Activated T-helper 1 cell treated with Interleukin-2 at 50 U/mL for 16 hours (primary cell): Measurements from ENCODE around the gene VANGL2.

Source experiments
- DNase-seq: peaks from one replicate; pipeline ENCODE4 v3.0.0-alpha.2; 2020; ENCODE audit warnings: low read depth

The VANGL2 gene

DNA sequence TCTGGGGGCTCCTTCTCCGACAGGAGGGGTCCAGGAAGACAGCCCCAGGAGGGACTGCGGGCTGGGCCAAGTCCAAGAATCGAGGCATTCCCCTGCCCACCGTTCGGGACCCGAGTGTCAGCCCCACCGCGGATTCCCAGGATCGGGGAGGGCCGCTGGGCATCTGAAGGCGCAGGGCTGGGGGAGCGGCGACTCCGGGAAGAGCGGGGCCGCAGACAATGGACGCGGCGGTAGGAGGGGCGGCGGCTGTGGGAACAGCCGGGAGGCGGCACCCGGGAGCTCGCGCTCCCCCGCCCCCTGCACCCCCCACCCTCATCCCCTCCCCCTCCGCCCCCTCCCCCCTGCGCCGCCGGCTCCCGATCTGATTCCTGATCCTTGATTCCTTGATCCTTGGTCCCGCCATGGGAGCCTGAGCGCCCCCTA is at the start of gene VANGL2:
VANGL2 (plus strand) TSS at position 342 of the 423 bp plus-strand sequence. CDS start 15,274 bp downstream, outside the sequence.
- DNase-seq: peak; percentile 9

GRCh38 chr1:160351629-160352028 is 48.7 kb upstream of the VANGL2 start:
- no peak for DNase-seq

DNA sequence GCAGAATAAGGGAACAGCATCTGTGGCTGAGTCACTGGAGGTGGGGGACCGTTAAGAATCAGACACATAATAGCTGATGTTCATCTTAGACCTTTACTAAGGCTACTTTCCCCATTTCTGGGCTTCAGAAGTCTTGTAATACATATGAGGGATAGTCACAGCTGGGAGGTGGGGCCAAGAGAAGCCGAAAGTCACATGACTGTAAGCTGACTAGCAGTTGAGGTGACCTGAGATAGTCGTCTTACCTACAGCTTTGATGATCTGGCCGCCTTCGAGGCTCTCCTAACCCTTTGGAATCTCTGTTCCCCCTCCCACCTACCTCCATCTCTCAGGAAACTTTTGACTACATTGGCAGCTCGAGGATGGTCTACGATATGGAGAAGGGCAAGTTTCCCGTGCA is 47.8 kb upstream of the VANGL2 start:
- no peak for DNase-seq

- DNase-seq: no peak
Observed at GRCh38 chr1:160353223-160353622, 47.1 kb upstream of the VANGL2 start.

DNA sequence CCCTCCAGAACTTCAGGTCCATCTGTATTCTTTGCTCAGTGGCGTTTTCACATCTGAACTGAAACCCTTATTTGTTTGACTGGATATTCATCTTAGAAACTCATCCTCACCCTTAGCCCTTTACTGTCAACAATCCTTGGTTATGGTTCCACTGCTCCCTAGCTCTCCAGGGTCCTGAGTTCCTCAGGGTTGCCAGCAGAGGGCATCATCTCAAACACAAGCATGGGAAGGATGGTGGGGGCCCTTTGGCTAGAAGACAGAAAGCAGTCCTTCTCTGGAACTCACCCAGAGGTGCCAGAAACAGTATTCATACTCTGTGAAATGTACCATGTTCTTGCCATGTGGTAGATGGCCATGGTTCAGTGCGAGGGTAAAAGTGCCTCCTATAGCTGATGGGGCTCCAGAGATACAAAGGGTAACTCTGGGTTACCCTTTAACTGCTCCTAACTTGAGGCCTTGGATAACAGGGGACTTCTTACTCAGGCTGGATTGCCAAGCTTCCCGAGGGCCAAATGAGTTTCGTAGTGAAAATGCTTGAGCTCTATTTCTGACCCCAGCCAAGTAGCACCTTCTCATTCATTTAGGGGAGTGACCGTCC is 45.9 kb upstream of the VANGL2 start:
- no peak for DNase-seq

DNA sequence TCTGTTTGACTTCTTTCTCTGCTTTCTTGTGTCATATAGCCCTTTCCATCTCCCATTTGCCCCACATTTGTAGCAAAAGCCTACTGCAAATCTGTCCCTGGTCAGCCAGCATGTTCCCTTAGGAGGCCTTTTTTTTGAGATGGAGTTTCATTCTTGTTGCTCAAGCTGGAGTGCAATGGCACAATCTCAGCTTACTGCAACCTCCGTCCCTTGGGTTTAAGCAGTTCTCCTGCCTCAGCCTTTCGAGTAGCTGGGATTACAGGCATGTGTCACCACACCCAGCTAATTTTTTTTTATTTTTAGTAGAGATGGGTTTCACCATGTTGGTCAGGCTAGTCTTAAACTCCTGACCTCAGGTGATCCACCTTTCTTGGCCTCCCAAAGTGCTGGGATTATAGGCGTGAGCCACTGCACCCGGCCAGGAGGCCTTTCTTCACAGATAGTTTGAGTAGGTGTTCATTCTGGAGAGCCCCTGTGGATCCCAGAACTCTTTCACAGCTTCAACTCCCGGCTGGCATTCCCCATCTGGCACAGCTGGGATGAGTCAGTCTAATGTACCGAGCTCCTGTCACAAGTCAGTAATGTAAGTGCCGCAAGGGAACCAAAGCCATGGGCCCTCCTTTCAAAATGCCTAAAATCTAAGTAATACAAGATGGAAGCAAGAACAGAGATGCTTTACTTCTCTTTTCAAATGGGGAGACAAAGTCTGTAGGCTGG is 42.9 kb upstream of the VANGL2 start:
- DNase-seq: no peak

DNA sequence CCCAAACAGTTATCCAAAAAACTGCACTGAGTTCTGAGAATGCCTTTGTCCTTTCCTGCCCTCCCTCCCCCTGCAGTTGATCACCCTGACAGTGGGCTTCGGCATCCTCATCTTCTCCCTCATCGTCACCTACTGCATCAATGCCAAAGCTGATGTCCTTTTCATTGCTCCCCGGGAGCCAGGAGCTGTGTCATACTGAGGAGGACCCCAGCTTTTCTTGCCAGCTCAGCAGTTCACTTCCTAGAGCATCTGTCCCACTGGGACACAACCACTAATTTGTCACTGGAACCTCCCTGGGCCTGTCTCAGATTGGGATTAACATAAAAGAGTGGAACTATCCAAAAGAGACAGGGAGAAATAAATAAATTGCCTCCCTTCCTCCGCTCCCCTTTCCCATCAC is 42.3 kb upstream of the VANGL2 start:
- DNase-seq: no peak

DNA sequence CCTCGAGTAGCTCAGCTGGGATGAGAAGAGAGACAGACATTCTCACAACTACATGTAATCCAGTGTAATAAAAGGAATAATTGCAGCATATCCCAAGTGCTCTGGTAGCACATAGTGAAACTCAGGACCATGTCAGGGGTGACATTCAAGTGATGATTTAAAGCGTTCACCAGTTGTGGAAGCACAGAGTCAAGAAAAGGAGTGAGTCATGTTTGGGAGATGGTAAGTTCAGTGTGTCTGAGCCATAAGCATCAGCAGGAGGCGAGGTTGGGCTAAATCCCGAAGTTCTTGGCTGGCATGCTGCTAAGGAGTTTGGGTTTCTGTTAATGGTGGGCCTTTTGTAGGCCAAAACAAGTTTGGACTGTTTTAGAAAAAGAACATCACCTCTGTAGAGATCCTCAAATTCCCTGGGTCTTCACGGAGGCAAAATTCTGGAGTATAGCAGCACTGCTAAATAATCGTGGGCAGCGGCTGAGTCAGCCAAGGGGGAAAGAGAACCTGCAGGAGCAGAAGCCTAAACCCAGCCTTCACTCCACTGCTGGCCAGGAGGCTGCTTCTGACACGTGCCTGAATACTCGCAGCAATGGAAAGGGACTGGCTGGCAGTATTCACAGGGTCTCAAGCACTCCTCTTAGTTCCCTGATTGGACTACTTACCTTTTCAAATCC is 40.7 kb upstream of the VANGL2 start:
- DNase-seq: no peak

GRCh38 chr1:160360227-160360695 is 40.1 kb upstream of the VANGL2 start:
- DNase-seq: no peak

GRCh38 chr1:160361199-160361598 is 39.2 kb upstream of the VANGL2 start:
- no peak for DNase-seq

- no peak for DNase-seq
Observed at GRCh38 chr1:160361814-160362167, 38.6 kb upstream of the VANGL2 start.

DNA sequence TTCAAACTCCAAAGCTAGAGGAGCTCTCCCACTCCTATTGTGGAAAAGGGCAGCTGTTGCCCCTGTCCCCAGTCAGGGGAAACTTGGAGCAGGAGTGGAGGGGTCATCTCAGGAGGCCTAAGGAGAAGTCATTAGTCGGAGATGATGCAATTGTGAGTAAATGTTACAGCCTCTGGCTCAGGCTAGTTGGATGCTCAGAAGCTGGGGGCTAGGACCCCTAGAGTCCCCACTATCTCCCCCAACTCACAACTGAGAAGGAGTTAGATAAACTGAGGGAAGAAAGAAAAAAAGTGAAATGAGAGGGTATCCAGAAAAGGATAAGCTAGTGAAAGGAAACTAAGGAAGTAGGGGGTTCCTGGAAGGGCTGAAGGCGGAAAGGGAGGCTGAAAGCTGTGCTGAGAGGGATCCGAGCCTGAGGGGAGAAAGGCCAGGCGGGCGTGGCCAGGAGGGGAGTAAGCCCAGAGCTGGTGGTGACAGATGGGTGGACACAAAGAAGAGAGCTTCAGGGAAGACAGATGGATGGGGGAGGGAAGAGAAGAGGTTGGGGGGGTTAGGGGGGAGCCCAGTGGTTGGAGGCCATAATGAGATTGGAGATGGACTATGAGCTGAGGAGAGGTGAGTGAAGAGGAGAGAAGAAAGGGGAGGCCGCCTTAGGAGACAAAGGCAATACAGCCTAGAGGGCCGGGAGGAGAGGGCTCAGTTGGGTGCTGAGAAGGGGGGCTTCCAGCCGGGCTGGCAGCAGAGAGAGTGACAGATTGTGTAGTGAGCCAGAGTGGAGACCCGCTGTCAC is 38.0 kb upstream of the VANGL2 start:
- DNase-seq: no peak

DNA sequence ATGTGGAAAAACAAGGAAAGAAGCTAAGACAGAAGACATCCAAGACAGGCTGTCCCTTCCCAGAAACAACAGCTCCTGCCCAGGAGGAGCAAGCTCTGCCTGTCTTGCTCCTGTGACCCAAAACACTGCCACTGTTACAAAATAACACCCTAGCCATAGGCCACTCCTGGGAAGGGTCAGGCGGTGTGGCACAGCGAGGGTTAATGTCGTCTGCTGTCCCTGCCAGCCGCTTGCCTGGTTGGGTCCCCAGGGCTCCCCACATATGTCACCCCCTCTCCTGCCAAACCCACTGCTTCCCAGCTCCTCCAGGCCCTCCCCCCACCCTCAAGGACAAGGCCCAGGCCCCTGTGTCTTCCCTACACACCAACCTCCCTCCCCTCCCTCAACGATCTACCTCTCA is 37.4 kb upstream of the VANGL2 start:
- no peak for DNase-seq

DNA sequence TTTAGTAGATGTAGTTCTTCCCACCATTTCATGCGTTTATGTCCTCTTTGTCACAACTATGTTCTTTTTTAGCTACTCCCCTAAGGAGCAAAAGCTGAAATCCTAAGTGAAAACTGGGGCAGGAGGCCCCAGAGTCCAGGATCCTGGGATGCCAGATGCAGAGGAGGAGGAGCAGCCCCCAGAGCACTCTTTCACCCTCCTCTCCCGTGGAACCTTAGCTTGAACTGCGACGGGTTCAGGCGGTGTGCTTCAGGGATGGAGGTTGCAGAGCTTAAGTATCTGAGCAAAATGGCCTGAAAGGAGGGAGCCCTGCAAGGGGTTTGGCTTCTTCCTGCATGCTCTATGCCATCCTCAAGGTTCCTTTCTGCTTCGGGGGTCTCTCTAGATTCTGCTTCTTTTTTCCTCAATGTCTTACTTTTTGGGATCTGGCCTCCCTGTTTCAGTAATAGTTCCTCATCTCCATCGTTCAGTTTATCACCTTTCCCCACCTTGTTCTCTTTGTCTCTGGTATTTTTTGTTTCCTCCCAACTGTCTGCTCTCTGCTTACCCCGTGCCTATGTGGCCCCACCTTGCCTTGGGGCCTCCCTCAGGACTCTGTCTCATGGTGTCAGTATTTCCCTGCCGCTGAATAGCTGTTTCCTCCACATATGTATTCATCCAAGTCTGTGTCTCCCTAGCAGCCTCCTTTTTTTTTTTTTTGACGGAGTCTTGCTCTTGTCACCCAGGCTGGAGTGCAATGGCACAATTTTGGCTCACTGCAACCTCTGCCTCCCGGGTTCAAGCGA is 36.2 kb upstream of the VANGL2 start:
- DNase-seq: no peak

DNA sequence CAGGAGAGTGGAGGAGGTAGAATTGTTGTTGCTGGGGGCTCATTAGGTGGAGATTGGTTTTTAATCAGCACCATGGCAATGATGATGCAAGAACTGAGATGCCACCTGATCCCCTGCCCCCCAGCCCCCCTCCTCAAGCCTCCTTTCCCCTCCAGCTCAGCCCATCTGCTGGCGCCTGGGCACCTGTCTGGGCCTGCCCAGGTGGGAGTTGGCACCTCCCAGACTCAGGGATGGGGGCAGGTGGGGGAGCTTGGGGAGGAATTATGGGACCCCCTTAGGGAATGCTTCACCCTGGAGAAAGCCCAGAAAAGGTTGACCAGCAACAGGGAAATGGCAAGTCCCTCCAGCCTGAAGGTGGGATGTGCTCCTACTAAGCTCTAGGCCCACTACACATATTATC is 35.0 kb upstream of the VANGL2 start:
- DNase-seq: no peak

DNA sequence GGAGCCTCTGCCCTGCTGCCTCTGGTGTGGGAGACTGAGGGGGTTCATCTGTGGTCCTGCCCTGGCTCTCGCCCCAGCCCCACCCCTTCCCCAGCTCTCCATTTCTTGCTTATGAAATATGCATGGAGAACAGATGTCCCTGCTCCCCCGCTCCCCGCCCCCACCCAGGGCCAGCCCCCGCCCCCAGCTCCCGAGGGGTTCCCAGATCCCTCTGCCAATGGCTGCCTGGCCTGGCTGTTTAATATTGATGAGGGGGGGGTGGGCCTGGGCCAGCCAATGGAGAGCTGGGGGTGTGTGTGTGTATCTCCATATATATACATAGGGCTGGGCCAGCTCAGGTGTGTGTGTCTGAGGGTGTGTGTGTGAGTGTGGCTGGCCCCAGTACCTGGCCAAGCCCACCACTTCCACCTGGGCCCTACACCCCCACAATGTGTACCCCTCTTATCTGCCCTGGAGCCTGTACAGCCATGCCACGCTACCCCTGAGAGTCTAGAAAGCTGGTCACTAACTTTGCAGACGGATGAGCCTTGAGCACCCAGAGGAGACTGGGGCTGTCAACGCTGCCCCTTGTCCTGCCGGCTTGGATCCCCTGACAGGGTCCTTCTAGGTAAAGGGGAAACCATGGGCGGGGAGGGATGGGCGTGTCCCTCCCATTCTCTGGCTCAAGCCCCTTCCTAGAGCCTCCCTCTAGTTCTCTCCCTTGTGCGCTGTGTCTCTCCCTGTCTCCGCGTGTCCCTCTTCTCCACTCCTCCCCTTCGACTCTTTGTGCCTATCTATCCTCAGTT is 33.4 kb upstream of the VANGL2 start, which contains the start of gene NHLH1:
NHLH1 (plus strand) TSS at position 341 of the 785 bp plus-strand sequence. CDS start 3,661 bp downstream, outside the sequence.
- no peak for DNase-seq

DNA sequence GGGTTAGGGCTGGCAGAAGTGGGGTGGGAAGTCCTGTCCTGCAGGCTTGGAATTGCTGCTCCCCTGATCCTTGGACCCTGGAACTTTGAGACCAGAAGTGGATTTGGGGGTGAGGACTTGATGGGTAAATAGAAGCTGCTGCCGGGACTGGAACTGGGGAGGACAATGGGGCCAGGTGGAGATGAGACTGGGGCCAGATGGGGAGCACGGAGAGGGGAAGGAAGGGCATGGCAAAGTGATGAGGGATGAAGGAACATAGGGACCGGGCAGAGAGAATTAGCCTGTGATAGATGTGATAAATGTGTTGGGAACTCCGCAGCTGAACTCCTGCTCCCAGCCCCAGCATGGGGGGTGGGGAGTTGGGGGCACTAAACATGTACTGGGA is 32.9 kb upstream of the VANGL2 start:
- no peak for DNase-seq

- no peak for DNase-seq
Observed at GRCh38 chr1:160367934-160368923, 32.1 kb upstream of the VANGL2 start.

- DNase-seq: no peak
Observed at GRCh38 chr1:160369087-160369486, 31.3 kb upstream of the VANGL2 start.
